ENCODE results near the gene RAMP3. TPM values are rescaled to one million over a fixed set of nuclear protein-coding genes. Genes with fewer than 3 reads are reported as not detected.

RAMP3 gene
- polyA plus RNA-seq, 1 experiment, result not detected

DNA sequence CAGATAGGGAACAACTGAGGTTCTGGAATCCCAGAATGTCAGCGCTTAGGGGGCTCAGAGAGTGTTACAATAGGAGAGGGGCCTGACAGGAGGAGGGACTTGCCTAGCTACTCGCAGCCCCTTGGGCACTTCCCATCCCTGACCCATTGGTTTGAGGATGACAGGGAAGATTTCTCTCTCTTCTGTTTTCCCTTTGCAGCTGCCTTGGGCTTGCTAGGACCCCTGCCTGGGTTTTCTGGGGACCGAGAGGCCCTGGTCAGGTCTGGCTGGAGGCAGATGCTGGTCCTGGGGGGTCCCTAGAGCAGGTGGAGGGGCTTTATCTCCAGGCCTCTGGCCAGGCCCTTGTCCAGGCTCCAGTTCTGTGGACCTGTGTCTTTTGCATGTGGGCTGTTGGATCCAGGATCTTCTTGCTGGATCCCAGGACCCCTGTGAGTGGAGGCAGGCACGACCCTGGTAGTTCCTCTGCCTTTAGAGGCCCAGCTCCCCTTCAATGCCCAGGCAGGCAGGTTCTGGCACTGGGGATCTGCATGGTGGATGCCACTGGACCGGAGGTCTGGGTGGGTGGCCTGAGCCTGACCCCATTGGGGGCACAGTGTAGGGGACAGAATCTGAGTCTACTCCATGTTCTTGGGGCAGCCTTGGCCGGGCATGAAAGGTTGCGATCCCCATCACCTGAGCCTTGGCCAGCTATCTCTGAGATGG, 26.9 kb downstream of the RAMP3 start:
- ChIA-PET POLR2A (no interaction called here), CTCF (no interaction called here)
- no peak for DNase-seq (ENCODE audit: low read depth)
- H3K4me3 ChIP-seq (ENCODE audit: low read depth, low read length), result no peak overlapping the region
- H3K36me3 ChIP-seq (ENCODE audit: control insufficient read depth, insufficient read depth, low read length), result no peaks in the 10 kb centered on the region
- TF ChIP-seq, protein P1, sequence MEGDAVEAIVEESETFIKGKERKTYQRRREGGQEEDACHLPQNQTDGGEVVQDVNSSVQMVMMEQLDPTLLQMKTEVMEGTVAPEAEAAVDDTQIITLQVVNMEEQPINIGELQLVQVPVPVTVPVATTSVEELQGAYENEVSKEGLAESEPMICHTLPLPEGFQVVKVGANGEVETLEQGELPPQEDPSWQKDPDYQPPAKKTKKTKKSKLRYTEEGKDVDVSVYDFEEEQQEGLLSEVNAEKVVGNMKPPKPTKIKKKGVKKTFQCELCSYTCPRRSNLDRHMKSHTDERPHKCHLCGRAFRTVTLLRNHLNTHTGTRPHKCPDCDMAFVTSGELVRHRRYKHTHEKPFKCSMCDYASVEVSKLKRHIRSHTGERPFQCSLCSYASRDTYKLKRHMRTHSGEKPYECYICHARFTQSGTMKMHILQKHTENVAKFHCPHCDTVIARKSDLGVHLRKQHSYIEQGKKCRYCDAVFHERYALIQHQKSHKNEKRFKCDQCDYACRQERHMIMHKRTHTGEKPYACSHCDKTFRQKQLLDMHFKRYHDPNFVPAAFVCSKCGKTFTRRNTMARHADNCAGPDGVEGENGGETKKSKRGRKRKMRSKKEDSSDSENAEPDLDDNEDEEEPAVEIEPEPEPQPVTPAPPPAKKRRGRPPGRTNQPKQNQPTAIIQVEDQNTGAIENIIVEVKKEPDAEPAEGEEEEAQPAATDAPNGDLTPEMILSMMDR (IDR thresholded peaks at IDR 0.05; ENCODE audit: insufficient read depth, low read depth, low read length), result no peak
- H3K27me3 ChIP-seq (ENCODE audit: control insufficient read depth, insufficient read depth, low read length), result peaks cover 2% of the 10 kb centered on the region

DNA sequence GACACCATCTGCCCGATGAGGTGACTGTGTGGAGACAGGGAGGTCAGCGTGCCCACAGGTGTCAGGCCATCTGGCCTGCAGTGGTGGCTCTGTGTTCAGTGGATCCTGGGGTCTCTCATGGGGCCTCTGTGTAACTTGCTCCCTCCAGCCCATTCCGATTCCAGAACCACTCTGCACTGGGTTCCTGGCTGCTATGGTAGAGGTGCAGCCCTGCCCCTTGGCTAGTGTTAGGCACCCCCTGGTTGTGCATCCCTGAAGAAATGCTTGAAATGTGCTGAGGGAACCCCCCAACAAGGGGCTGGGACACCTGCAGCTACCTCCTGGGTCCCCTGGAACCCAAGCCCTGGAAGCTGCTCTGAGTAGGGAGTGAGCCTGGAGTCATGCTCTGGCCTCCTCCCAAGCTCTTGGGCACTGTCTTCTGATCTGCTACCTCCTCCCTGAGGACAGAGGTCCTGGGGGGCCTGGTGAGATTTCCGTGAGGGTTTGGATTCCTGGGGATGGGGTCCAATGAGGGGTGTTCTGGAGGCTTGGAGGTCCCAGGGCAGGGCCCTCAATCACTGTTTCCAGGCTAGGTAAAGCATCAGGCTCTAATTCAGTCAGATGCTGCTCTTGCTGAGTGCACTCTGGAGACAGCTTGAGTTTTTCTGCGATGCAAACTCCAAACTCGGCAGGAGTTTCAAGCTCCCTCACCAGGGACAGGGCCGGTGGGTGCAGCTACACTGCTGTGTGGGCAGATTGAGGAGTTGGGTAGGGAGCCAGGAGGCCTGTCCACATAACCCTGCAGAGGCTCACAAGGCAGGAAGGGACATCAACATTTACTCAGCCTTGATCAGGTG, 27.7 kb downstream of the RAMP3 start:
- Histone ChIP-seq H3K4me3 (ENCODE audit: low read depth, low read length) (no peak overlapping the region), H3K36me3 (ENCODE audit: control insufficient read depth, insufficient read depth, low read length) (no peaks in the 10 kb centered on the region), H3K27me3 (ENCODE audit: control insufficient read depth, insufficient read depth, low read length) (peaks cover 2% of the 10 kb centered on the region)
- DNase-seq (ENCODE audit: low read depth), result no peak
- ChIA-PET CTCF (no interaction called here), POLR2A (no interaction called here)
- TF ChIP-seq, protein P1 (IDR thresholded peaks at IDR 0.05; ENCODE audit: insufficient read depth, low read depth, low read length), result no peak

DNA sequence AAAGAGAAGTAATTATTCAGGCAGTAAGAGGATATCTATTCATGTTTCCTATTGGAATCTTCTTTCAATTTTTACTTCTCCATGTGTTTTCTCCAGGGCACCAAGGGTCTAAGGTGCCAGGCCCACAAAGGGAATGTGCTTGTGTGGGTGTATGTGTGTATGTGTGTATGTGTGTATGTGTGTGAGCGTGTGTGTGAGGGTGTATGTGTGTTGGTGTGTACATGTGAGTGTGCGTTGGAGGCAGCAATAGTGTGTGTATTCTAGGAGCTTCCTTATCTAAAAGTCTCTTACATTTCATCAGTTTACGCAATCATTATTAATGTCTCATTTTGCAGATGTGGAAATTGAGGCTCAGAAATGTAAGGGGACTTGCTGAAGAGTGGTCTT, 28.3 kb downstream of the RAMP3 start:
- H3K27me3 ChIP-seq (ENCODE audit: control insufficient read depth, insufficient read depth, low read length), result peaks cover 2% of the 10 kb centered on the region
- H3K4me3 ChIP-seq (ENCODE audit: low read depth, low read length), result no peak overlapping the region
- CTCF ChIA-PET, result no interaction called here
- TF ChIP-seq, protein P1 (IDR thresholded peaks at IDR 0.05; ENCODE audit: insufficient read depth, low read depth, low read length), result no peak
- POLR2A ChIA-PET, result no interaction called here
- H3K36me3 ChIP-seq (ENCODE audit: control insufficient read depth, insufficient read depth, low read length), result no peaks in the 10 kb centered on the region
- no peak for DNase-seq (ENCODE audit: low read depth)

GRCh38 chr7:45186261-45186813, 28.7 kb downstream of the RAMP3 start:
- ChIA-PET POLR2A (no interaction called here), CTCF (no interaction called here)
- Histone ChIP-seq H3K4me3 (ENCODE audit: low read depth, low read length) (no peak overlapping the region), H3K27me3 (ENCODE audit: control insufficient read depth, insufficient read depth, low read length) (peaks cover 2% of the 10 kb centered on the region), H3K36me3 (ENCODE audit: control insufficient read depth, insufficient read depth, low read length) (no peaks in the 10 kb centered on the region)
- TF ChIP-seq, protein P1 (IDR thresholded peaks at IDR 0.05; ENCODE audit: insufficient read depth, low read depth, low read length), result no peak
- DNase-seq (ENCODE audit: low read depth), result no peak
